MM.1S (cell line): ENCODE measurements around the gene NTRK2.

Experiments used
- CTCF ChIP-seq: fragments of 300-600 bp; sonication (generic); IDR thresholded peaks from 2 replicates; pipeline ENCODE4 v1.5.1; 2016; ENCODE audit warnings: antibody characterized with exemption, low read length, mixed read lengths
- EZH2 ChIP-seq: fragments of 300-600 bp; sonication (generic); optimal IDR thresholded peaks from 2 replicates; pipeline ENCODE3; 2017; ENCODE audit warnings: low read depth, mild to moderate bottlenecking, antibody characterized with exemption, low read length, mixed read lengths
- EZH2phosphoT487 ChIP-seq: fragments of 300-600 bp; sonication (generic); IDR thresholded peaks from 2 replicates; pipeline ENCODE4 v1.6.1; 2018; ENCODE audit warnings: antibody characterized with exemption, low read length

GRCh38 chr9:84804951-84805694 is 135.6 kb downstream of the NTRK2 start:
- no peak for TF ChIP-seq EZH2
- TF ChIP-seq CTCF, result no peak
- TF ChIP-seq EZH2phosphoT487, result no peak
